Esophagus muscularis mucosa (tissue), 4 donors: ENCODE measurements around the gene ZBTB1. TPM values are rescaled to one million over a fixed set of nuclear protein-coding genes. Genes with fewer than 3 reads are reported as not detected.
A peak's percentile ranks its signal among the peaks of the same experiment; 100 is the strongest.

Source experiments
- DNase-seq: peaks from one replicate; pipeline ENCODE4 v3.0.0-alpha.2; 2017; ENCODE audit errors: extremely low spot score
- H3K27ac ChIP-seq, 4 donors: fragments of 200-600 bp; sonication (generic); replicated peaks in 1 of 4; 1 replicate in 3 of 4; 2 replicates in 1 of 4; pipeline ENCODE4 v1.5.1; 2016 to 2019; ENCODE audit warnings: mild to moderate bottlenecking in 1 of 4
- H3K27me3 ChIP-seq, 4 donors: fragments of 200-600 bp; sonication (generic); one replicate each; pipeline versions ENCODE4 v1.5.1 to v1.6.0; 2016 to 2019
- H3K36me3 ChIP-seq, 4 donors: fragments of 200-600 bp; sonication (generic); one replicate each; pipeline ENCODE4 v1.5.1; 2016 to 2019
- H3K4me1 ChIP-seq, 4 donors: fragments of 200-600 bp; sonication (generic); one replicate each; pipeline ENCODE4 v1.5.1; 2016 to 2019
- H3K4me3 ChIP-seq, 4 donors: fragments of 200-600 bp; sonication (generic); 1 replicate in 2 of 4; 2 replicates in 2 of 4; pipeline ENCODE4 v1.5.1; 2016 to 2019; ENCODE audit warnings: mild to moderate bottlenecking in 4 of 4, moderate library complexity in 1 of 4
- H3K9me3 ChIP-seq, 4 donors: fragments of 200-600 bp; sonication (generic); 1 replicate in 3 of 4; 2 replicates in 1 of 4; pipeline ENCODE4 v1.5.1; 2016 to 2019
- EP300 ChIP-seq: sonication (generic); formaldehyde crosslinking; IDR thresholded peaks from one replicate; pipeline ENCODE4 v1.6.1; 2017; ENCODE audit warnings: antibody characterized with exemption
- POLR2A ChIP-seq: fragments of 450-650 bp; IDR thresholded peaks from one replicate; pipeline ENCODE4 v1.6.1; 2017; ENCODE audit warnings: antibody characterized with exemption, moderate library complexity, mild to moderate bottlenecking, low read depth
- POLR2AphosphoS5 ChIP-seq, 2 donors: sonication (generic); formaldehyde crosslinking; IDR thresholded peaks; one replicate each; pipeline ENCODE4 v1.6.1; 2017; ENCODE audit warnings: antibody characterized with exemption in 2 of 2
- WGBS: methylation state at CpG from one replicate; pipeline ENCODE4 v1.1.5; 2018; 5-methylcytosine and 5-hydroxymethylcytosine counted together
- intact Hi-C: fragments of 100-400 bp; cut with DNase I; formaldehyde crosslinking; loops from one replicate; pipeline ENCODE4 v1.15.1; 2023
- total RNA-seq, 4 donors: library from RNA; depleted of rRNA; stranded (reverse); fragments of >200 nt; gene quantifications; one replicate each; pipeline versions ENCODE4 v1.1.0 to v1.2.1, GENCODE V29; 2016
- TF ChIP-seq, protein P1 (sequence below), 3 experiments: fragments of 200-600 bp in 2 of 3; fragments of 450-650 bp in 1 of 3; sonication (generic) in 2 of 3; IDR thresholded peaks; one replicate each; pipeline ENCODE4 v1.5.1; 2017 to 2019; ENCODE audit warnings: antibody characterized with exemption in 3 of 3, mild to moderate bottlenecking in 2 of 3, moderate library complexity in 1 of 3

ZBTB1 gene
- total RNA-seq, 4 donors from 2014 or later: 31.4 to 41.9 (median 35.3) TPM

DNA sequence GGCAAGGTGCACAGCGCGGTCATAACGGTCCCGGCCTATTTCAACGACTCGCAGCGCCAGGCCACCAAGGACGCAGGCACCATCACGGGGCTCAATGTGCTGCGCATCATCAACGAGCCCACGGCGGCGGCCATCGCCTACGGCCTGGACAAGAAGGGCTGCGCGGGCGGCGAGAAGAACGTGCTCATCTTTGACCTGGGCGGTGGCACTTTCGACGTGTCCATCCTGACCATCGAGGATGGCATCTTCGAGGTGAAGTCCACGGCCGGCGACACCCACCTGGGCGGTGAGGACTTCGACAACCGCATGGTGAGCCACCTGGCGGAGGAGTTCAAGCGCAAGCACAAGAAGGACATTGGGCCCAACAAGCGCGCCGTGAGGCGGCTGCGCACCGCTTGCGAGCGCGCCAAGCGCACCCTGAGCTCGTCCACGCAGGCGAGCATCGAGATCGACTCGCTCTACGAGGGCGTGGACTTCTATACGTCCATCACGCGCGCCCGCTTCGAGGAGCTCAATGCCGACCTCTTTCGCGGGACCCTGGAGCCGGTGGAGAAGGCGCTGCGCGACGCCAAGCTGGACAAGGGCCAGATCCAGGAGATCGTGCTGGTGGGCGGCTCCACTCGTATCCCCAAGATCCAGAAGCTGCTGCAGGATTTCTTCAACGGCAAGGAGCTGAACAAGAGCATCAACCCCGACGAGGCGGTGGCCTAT is 36.8 kb downstream of the ZBTB1 start:
- peaks cover 19 to 36% (median 23%) of the 10 kb centered on the region in 4 donors for H3K4me1 ChIP-seq
- intact Hi-C loops: no loop called here
- peak overlapping the region; percentile 68 to 70 (median 68) for H3K4me3 ChIP-seq
- H3K27me3 ChIP-seq: peaks cover 0 to 7% (median 0%) of the 10 kb centered on the region in 4 donors
- TF ChIP-seq EP300 (no peak), POLR2AphosphoS5 (IDR thresholded peaks at IDR 0.05) (peak; percentile 38 to 74), POLR2A (no peak)
- TF ChIP-seq, protein P1, sequence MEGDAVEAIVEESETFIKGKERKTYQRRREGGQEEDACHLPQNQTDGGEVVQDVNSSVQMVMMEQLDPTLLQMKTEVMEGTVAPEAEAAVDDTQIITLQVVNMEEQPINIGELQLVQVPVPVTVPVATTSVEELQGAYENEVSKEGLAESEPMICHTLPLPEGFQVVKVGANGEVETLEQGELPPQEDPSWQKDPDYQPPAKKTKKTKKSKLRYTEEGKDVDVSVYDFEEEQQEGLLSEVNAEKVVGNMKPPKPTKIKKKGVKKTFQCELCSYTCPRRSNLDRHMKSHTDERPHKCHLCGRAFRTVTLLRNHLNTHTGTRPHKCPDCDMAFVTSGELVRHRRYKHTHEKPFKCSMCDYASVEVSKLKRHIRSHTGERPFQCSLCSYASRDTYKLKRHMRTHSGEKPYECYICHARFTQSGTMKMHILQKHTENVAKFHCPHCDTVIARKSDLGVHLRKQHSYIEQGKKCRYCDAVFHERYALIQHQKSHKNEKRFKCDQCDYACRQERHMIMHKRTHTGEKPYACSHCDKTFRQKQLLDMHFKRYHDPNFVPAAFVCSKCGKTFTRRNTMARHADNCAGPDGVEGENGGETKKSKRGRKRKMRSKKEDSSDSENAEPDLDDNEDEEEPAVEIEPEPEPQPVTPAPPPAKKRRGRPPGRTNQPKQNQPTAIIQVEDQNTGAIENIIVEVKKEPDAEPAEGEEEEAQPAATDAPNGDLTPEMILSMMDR (IDR thresholded peaks at IDR 0.05): no peak
- H3K36me3 ChIP-seq: no peaks in the 10 kb centered on the region
- H3K27ac ChIP-seq: peak overlapping the region; percentile 79 to 95 (median 86)
- no peak for DNase-seq
- peaks cover 0 to 7% (median 0%) of the 10 kb centered on the region in 4 donors for H3K9me3 ChIP-seq
- 2% methylated on average over 7 of the region's 73 CpGs for WGBS

DNA sequence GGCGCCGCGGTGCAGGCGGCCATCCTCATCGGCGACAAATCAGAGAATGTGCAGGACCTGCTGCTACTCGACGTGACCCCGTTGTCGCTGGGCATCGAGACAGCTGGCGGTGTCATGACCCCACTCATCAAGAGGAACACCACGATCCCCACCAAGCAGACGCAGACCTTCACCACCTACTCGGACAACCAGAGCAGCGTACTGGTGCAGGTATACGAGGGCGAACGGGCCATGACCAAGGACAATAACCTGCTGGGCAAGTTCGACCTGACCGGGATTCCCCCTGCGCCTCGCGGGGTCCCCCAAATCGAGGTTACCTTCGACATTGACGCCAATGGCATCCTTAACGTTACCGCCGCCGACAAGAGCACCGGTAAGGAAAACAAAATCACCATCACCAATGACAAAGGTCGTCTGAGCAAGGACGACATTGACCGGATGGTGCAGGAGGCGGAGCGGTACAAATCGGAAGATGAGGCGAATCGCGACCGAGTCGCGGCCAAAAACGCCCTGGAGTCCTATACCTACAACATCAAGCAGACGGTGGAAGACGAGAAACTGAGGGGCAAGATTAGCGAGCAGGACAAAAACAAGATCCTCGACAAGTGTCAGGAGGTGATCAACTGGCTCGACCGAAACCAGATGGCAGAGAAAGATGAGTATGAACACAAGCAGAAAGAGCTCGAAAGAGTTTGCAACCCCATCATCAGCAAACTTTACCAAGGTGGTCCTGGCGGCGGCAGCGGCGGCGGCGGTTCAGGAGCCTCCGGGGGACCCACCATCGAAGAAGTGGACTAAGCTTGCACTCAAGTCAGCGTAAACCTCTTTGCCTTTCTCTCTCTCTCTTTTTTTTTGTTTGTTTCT is 37.6 kb downstream of the ZBTB1 start:
- TF ChIP-seq POLR2AphosphoS5 (IDR thresholded peaks at IDR 0.05): no peak
- TF ChIP-seq POLR2A: no peak
- TF ChIP-seq EP300: no peak
- TF ChIP-seq, protein P1 (IDR thresholded peaks at IDR 0.05): no peak
- no peak for DNase-seq
- 18% methylated on average over 48 of the region's 61 CpGs for WGBS
- H3K27me3 ChIP-seq: peaks cover 0 to 7% (median 0%) of the 10 kb centered on the region in 4 donors
- peak overlapping the region; percentile 79 to 95 (median 86) for H3K27ac ChIP-seq
- peaks cover 0 to 7% (median 0%) of the 10 kb centered on the region in 4 donors for H3K9me3 ChIP-seq
- H3K4me1 ChIP-seq: peaks cover 19 to 36% (median 23%) of the 10 kb centered on the region in 4 donors
- H3K4me3 ChIP-seq: peak overlapping the region; percentile 68 to 70 (median 68)
- intact Hi-C loops: no loop called here
- peaks cover 0 to 2% (median 0%) of the 10 kb centered on the region in 4 donors for H3K36me3 ChIP-seq

DNA sequence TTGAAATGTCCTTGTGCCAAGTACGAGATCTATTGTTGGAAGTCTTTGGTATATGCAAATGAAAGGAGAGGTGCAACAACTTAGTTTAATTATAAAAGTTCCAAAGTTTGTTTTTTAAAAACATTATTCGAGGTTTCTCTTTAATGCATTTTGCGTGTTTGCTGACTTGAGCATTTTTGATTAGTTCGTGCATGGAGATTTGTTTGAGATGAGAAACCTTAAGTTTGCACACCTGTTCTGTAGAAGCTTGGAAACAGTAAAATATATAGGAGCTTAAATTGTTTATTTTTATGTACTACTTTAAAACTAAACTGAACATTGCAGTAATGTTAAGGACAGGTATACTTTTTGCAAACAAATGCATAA is 38.2 kb downstream of the ZBTB1 start:
- Histone ChIP-seq H3K36me3 (peaks cover 0 to 7% (median 0%) of the 10 kb centered on the region in 4 donors), H3K9me3 (peaks cover 0 to 7% (median 0%) of the 10 kb centered on the region in 4 donors), H3K27ac (peak overlapping the region; percentile 79 to 95 (median 86)), H3K27me3 (peaks cover 0 to 7% (median 0%) of the 10 kb centered on the region in 4 donors), H3K4me1 (peaks cover 19 to 36% (median 23%) of the 10 kb centered on the region in 4 donors), H3K4me3 (peak overlapping the region; percentile 68 to 70 (median 68))
- DNase-seq: no peak
- WGBS: 37% methylated on average over 4 of the region's 4 CpGs
- TF ChIP-seq POLR2AphosphoS5 (IDR thresholded peaks at IDR 0.05): no peak
- TF ChIP-seq POLR2A: no peak
- TF ChIP-seq, protein P1 (IDR thresholded peaks at IDR 0.05): no peak
- no peak for TF ChIP-seq EP300
- intact Hi-C loops: no loop called here

DNA sequence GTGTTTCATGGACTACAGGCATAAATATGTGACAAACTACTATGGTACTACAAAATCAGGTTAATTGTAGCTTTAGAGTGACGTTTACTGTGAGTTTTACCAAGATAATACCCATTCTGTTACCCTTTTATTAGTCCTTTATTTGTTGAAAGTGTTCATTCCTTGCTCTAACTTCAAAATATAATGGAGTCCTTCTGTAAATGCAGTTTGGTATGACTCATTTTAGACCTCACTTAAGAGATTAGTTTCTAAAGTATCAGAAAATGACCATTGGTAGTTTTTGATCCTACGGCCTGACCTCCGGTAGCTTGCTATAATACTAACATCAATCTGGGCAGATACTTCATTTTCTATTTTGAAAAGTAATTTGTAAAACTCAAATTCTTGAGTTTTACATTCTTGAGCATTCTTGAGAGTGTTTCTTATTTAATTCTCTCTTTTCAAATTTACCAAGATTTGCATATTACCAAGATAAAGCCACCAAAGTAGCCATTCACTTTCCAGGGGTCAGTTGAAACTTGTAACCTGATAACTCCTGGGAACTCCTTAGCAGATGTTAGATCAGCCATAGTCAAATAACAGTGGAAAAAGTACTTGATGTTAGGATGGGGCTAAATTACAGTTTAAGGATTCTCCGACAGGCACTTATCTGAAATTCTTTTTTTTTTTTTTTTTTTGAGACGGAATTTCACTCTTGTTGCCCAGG is 40.2 kb downstream of the ZBTB1 start:
- Histone ChIP-seq H3K36me3 (peaks cover 0 to 7% (median 0%) of the 10 kb centered on the region in 4 donors), H3K4me3 (peak overlapping the region; percentile 68 to 70 (median 68)), H3K4me1 (peaks cover 17 to 33% (median 25%) of the 10 kb centered on the region in 4 donors), H3K9me3 (peaks cover 0 to 7% (median 0%) of the 10 kb centered on the region in 4 donors), H3K27me3 (peaks cover 0 to 9% (median 0%) of the 10 kb centered on the region in 4 donors), H3K27ac (peak overlapping the region; percentile 7 to 94 (median 16))
- intact Hi-C loops: no loop called here
- TF ChIP-seq POLR2AphosphoS5 (IDR thresholded peaks at IDR 0.05): no peak
- TF ChIP-seq POLR2A: no peak
- no peak for TF ChIP-seq EP300
- TF ChIP-seq, protein P1 (IDR thresholded peaks at IDR 0.05): no peak
- 59% methylated on average over 5 of the region's 5 CpGs for WGBS
- no peak for DNase-seq
